Esophagus squamous epithelium (tissue), 5 donors: Measurements from ENCODE around the gene LRRC2. TPM values are rescaled to one million over a fixed set of nuclear protein-coding genes. Genes with fewer than 3 reads are reported as not detected.

Source experiments
- DNase-seq: peaks from one replicate; lab custom pipeline; 2025; lab: John Stamatoyannopoulos, UW
- H3K27ac ChIP-seq, 4 donors: fragments of 200-600 bp; sonication (generic); one replicate each; pipeline ENCODE4 v1.5.1; 2016 to 2019; ENCODE audit warnings: mild to moderate bottlenecking in 1 of 4
- H3K27me3 ChIP-seq, 4 donors: fragments of 200-600 bp; sonication (generic); 1 replicate in 3 of 4; 2 replicates in 1 of 4; pipeline versions ENCODE4 v1.5.1 to v1.6.0; 2017 to 2021; ENCODE audit warnings: antibody characterized with exemption in 1 of 4
- H3K36me3 ChIP-seq, 3 donors: fragments of 200-600 bp; sonication (generic); one replicate each; pipeline ENCODE4 v1.5.1; 2016 to 2019
- H3K4me1 ChIP-seq, 3 donors: fragments of 200-600 bp; sonication (generic); one replicate each; pipeline ENCODE4 v1.5.1; 2017 to 2019
- H3K4me3 ChIP-seq, 4 donors: fragments of 200-600 bp; sonication (generic); 1 replicate in 3 of 4; 2 replicates in 1 of 4; pipeline ENCODE4 v1.5.1; 2016 to 2019; ENCODE audit warnings: mild to moderate bottlenecking in 2 of 4, moderate library complexity in 1 of 4
- H3K9me3 ChIP-seq, 3 donors: fragments of 200-600 bp; sonication (generic); one replicate each; pipeline ENCODE4 v1.5.1; 2016 to 2019
- POLR2A ChIP-seq, 4 donors: fragments of 450-650 bp; IDR thresholded peaks; one replicate each; pipeline ENCODE4 v1.6.1; 2017; ENCODE audit warnings: antibody characterized with exemption in 4 of 4, mild to moderate bottlenecking in 4 of 4, moderate library complexity in 3 of 4
- WGBS, 2 donors: methylation state at CpG; one replicate each; pipeline ENCODE4 v1.1.5; 2018; 5-methylcytosine and 5-hydroxymethylcytosine counted together
- intact Hi-C: fragments of 100-400 bp; cut with DNase I; formaldehyde crosslinking; loops from one replicate; pipeline ENCODE4 v1.15.0; 2022
- total RNA-seq, 4 donors: library from RNA; depleted of rRNA; stranded (reverse); fragments of >200 nt; gene quantifications; one replicate each; pipeline ENCODE4 v1.1.0, GENCODE V29; 2016
- TF ChIP-seq, protein P1 (sequence below), 6 experiments: fragments of 450-650 bp in 4 of 6; fragments of 200-600 bp in 2 of 6; sonication (generic) in 2 of 6; IDR thresholded peaks; one replicate each; pipeline ENCODE4 v1.5.1; 2016 to 2019; ENCODE audit warnings: antibody characterized with exemption in 6 of 6, mild to moderate bottlenecking in 4 of 6, moderate library complexity in 4 of 6
- donor health status: DM: yes; HTN: yes; CAD: no.

LRRC2 gene
- total RNA-seq, 4 donors from 2014 or later: 0.26 to 2.7 (median 1.1) TPM; not detected in 1

DNA sequence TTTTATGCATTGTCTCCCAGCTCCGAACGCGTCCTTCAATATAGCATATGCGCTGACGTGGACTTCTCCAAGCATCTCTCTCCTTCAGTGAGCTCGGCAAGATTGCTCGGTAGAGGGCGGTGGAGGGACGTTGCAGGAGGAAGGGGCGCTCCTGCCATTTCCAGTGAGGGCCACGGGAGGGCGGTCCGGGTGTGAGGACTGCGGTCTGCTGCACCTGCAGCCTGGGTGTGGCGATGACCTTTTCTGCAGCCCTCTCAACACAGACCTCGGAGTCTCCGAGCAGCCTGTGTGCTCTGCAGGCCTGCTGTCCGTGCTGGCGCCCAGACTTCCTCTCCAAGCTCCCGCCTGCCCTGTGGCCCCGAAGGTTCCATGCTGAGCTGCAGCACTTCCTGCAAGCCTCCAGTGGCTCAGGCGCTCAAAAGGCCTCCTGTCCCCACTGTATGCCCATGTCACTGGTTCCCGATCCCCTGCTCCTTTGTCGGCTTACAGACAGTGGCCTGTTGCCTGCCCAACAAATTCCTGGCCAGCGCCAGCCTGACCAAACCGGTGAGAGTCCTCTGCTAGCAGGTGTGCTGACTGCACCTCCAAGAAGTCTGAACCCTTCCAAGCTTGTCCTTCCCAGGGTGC is 77.3 kb downstream of the LRRC2 start:
- H3K27ac ChIP-seq: no peak overlapping the region
- H3K4me3 ChIP-seq: peak overlapping the region in 2 of 4 donors; percentile 11 to 17
- intact Hi-C loops: loop anchor here (10.0 kb wide), 1 partner anchor 136 kb away; no protein-coding TSS in a partner anchor

DNA sequence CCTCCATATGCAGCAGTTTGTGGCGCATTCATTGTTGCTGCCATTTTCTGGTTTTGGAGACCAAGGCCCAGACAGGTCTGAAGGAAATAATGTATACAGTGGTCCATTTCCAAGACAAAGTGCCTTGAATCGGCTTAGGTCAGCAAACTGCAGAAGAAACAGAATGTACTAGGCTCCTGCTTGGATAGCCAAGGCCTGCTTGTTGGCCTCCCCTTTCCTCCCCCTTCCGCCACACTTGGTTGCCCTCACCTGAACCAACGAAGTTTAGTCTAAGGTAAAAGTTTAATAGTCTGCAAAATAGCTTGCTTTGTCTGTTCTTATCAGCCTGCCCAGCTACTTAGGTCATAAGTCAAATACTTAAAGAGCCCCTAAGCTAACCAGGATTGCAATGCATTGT is 80.3 kb downstream of the LRRC2 start:
- DNase-seq: no peak
- H3K4me1 ChIP-seq: peaks cover 0 to 8% (median 4%) of the 10 kb centered on the region in 3 donors
- TF ChIP-seq, protein P1, sequence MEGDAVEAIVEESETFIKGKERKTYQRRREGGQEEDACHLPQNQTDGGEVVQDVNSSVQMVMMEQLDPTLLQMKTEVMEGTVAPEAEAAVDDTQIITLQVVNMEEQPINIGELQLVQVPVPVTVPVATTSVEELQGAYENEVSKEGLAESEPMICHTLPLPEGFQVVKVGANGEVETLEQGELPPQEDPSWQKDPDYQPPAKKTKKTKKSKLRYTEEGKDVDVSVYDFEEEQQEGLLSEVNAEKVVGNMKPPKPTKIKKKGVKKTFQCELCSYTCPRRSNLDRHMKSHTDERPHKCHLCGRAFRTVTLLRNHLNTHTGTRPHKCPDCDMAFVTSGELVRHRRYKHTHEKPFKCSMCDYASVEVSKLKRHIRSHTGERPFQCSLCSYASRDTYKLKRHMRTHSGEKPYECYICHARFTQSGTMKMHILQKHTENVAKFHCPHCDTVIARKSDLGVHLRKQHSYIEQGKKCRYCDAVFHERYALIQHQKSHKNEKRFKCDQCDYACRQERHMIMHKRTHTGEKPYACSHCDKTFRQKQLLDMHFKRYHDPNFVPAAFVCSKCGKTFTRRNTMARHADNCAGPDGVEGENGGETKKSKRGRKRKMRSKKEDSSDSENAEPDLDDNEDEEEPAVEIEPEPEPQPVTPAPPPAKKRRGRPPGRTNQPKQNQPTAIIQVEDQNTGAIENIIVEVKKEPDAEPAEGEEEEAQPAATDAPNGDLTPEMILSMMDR (IDR thresholded peaks at IDR 0.05): no peak
- no peak for TF ChIP-seq POLR2A (IDR thresholded peaks at IDR 0.05)
- intact Hi-C loops: loop anchor here (10.0 kb wide), 1 partner anchor 139 kb away; no protein-coding TSS in a partner anchor
- H3K4me3 ChIP-seq: no peak overlapping the region
- peaks cover 0 to 18% (median 0%) of the 10 kb centered on the region in 4 donors for H3K27me3 ChIP-seq
- WGBS, 2 donors: 83 to 88% methylated on average over 3 to 4 of the region's 4 CpGs
- H3K36me3 ChIP-seq: no peaks in the 10 kb centered on the region
- H3K9me3 ChIP-seq: no peaks in the 10 kb centered on the region
- H3K27ac ChIP-seq: no peak overlapping the region

More for the DNA sequence above, 77.3 kb downstream of the LRRC2 start:
- no peaks in the 10 kb centered on the region for H3K9me3 ChIP-seq
- H3K4me1 ChIP-seq: peaks cover 0 to 8% (median 4%) of the 10 kb centered on the region in 3 donors
- WGBS, 2 donors: 10 to 12% methylated on average over 13 to 18 of the region's 26 CpGs
- H3K27me3 ChIP-seq: peaks cover 0 to 10% (median 0%) of the 10 kb centered on the region in 4 donors
- H3K36me3 ChIP-seq: no peaks in the 10 kb centered on the region
- TF ChIP-seq POLR2A (IDR thresholded peaks at IDR 0.05): peak in 1 of 4 donors; percentile 14
- TF ChIP-seq, protein P1 (IDR thresholded peaks at IDR 0.05): peak; percentile 90 to 99 (median 97)
- peak; percentile 63 for DNase-seq

DNA sequence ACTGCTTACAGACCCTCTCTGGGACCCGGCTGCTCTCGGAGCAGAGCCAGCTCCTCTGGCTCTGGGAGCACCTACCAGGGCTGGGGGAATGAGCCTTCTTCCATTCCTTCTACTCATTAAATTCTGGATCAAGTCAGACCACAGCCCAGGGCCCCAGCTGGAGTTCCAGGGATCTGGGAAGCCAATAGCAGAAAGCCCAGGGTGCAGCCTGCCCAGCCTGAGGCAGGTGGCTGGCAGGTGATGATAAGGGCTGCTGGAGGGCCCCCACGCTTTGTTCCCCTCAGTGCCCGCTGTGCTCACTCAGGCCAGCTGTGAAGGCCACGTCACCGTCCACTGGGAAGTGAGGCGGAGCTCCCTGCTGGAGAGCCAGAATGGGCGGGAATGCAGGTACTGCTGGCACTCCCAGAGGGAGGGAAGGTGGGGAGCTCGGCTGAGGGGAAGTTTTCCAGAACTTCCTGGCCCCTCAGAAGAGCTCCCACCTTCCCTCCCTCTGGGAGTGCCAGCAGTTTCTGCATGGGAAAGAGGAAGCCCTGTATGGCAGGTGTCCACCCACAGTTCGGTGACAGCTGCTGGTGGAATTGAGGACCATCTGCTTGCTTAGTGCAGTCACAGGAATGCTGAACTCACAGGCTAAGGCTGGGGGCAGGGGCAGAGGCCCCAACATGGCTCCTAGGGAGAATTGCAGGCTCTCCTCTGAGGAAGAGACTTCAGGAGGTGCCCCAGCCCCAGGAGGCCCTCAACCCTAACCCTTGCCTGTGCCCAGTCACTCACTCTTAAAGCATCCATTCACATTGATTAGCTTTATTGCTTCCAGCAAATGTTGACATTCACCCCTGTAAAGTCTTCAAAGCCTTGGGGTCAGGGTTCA is 81.0 kb downstream of the LRRC2 start:
- Histone ChIP-seq H3K36me3 (no peaks in the 10 kb centered on the region), H3K27ac (no peak overlapping the region), H3K4me3 (no peak overlapping the region), H3K4me1 (peaks cover 0 to 8% (median 4%) of the 10 kb centered on the region in 3 donors), H3K27me3 (peaks cover 0 to 20% (median 0%) of the 10 kb centered on the region in 4 donors), H3K9me3 (no peaks in the 10 kb centered on the region)
- intact Hi-C loops: loop anchor here (10.0 kb wide), 1 partner anchor 140 kb away; no protein-coding TSS in a partner anchor
- DNase-seq: no peak
- 76% methylated on average over 6 of the region's 10 CpGs; no CpG with 5 or more reads in 1 of the 2 donors for WGBS, 2 donors
- TF ChIP-seq, protein P1 (IDR thresholded peaks at IDR 0.05): no peak
- TF ChIP-seq POLR2A (IDR thresholded peaks at IDR 0.05): no peak

DNA sequence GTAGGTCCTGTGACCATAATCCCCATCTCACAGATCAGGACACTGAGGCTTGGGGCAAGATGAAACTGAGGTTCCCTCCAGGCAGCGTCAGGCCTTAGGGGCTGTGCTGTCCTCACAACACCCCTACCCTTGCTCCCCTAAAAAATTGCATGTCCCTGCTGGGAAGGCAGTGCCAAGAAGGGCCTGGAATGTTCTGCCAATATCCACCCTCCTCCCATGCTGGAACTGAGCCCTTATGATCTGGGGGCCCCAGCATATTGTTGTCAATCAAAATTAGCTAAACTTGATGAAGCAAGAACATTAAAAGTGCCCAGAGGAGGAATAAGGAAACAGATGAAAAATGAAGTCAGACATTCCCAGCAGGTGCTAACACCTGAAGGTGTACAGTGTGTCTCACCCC is 81.7 kb downstream of the LRRC2 start:
- DNase-seq: no peak
- TF ChIP-seq, protein P1 (IDR thresholded peaks at IDR 0.05): no peak
- TF ChIP-seq POLR2A (IDR thresholded peaks at IDR 0.05): no peak
- Histone ChIP-seq H3K27me3 (peaks cover 0 to 21% (median 0%) of the 10 kb centered on the region in 4 donors), H3K4me3 (no peak overlapping the region), H3K27ac (no peak overlapping the region), H3K4me1 (peaks cover 0 to 8% (median 4%) of the 10 kb centered on the region in 3 donors), H3K9me3 (no peaks in the 10 kb centered on the region), H3K36me3 (no peaks in the 10 kb centered on the region)
- intact Hi-C loops: loop anchor here (10.0 kb wide), 1 partner anchor 140 kb away; no protein-coding TSS in a partner anchor
- 100% methylated on average over 1 of the region's 1 CpG; no CpG with 5 or more reads in 1 of the 2 donors for WGBS, 2 donors
